A549 (cell line): ENCODE data around the gene DCBLD2.

Experiments used
- CHD2 ChIP-seq: fragments of 150-350 bp; IDR thresholded peaks from 2 replicates; pipeline ENCODE4 v1.6.1; 2014; ENCODE audit warnings: low read length; ENCODE audit not compliant: partially characterized antibody
- CTCF ChIP-seq: fragments of >200 bp; sonication (Bioruptor Twin); formaldehyde crosslinking; IDR thresholded peaks from 3 replicates; pipeline ENCODE4 v1.5.1; 2016
- EP300 ChIP-seq, 2 experiments: fragments of >200 bp; sonication (Bioruptor Twin); formaldehyde crosslinking; IDR thresholded peaks; 2 replicates in 1 of 2; 3 replicates in 1 of 2; pipeline ENCODE4 v1.6.1; 2016 to 2017
- KDM1A ChIP-seq: fragments of 200-600 bp; sonication (generic); IDR thresholded peaks from 2 replicates; pipeline ENCODE4 v1.6.1; 2016; ENCODE audit warnings: low read depth, mild to moderate bottlenecking
- MAZ ChIP-seq: fragments of 150-350 bp; IDR thresholded peaks from 2 replicates; pipeline ENCODE4 v1.6.1; 2014; ENCODE audit warnings: antibody characterized with exemption, low read depth, low read length, borderline replicate concordance
- POLR2A ChIP-seq: IDR thresholded peaks from 2 replicates; pipeline ENCODE4 v1.6.1; 2012; ENCODE audit warnings: mild to moderate bottlenecking, low read length
- RAD21 ChIP-seq, 2 experiments: fragments of >200 bp in 1 of 2; sonication (Bioruptor Twin) in 1 of 2; formaldehyde crosslinking in 1 of 2; IDR thresholded peaks in 1 of 2; conservative IDR thresholded peaks in 1 of 2; 2 replicates in 1 of 2; 3 replicates in 1 of 2; pipeline ENCODE4 v1.6.1; 2012 to 2018; ENCODE audit warnings: inconsistent platforms in 1 of 2
- RFX5 ChIP-seq: fragments of 450-650 bp; IDR thresholded peaks from 2 replicates; pipeline ENCODE4 v1.7.1; 2014; ENCODE audit warnings: antibody characterized with exemption, mild to moderate bottlenecking, moderate library complexity
- ZFP36 ChIP-seq: fragments of 450-650 bp; IDR thresholded peaks from 2 replicates; pipeline ENCODE4 v1.6.1; 2014; ENCODE audit warnings: borderline replicate concordance; ENCODE audit not compliant: partially characterized antibody

GRCh38 chr3:98893740-98894139, 7.8 kb downstream of the DCBLD2 start:
- no peak for TF ChIP-seq CTCF
- TF ChIP-seq MAZ = no peak
- no peak for TF ChIP-seq POLR2A
- TF ChIP-seq RFX5 = no peak
- no peak for TF ChIP-seq ZFP36
- no peak for TF ChIP-seq KDM1A
- TF ChIP-seq CHD2 = no peak
- no peak for TF ChIP-seq RAD21 (conservative IDR thresholded peaks at IDR 0.05 in 1 of 2, IDR thresholded peaks at IDR 0.05 in 1 of 2)
- TF ChIP-seq EP300 (IDR thresholded peaks at IDR 0.05) = no peak
